ENCODE data around the gene GUCA2B. TPM values are rescaled to one million over a fixed set of nuclear protein-coding genes. Genes with fewer than 3 reads are reported as not detected.
A peak's percentile ranks its signal among the peaks of the same experiment; 100 is the strongest.

The GUCA2B gene
- total RNA-seq, 2 experiments from 2014 or later: not detected

- intact Hi-C loops (cut with DNase I, micrococcal nuclease): no loop called here
- no peak overlapping the region for H3K27ac Mint-ChIP-seq
- no peak for ATAC-seq (ENCODE audit: poor library complexity)
- TF ChIP-seq CTCF (IDR thresholded peaks at IDR 0.05): no peak
- POLR2A ChIA-PET: no interaction called here
- H3K9me3 Mint-ChIP-seq: no peaks in the 10 kb centered on the region
- H3K36me3 Mint-ChIP-seq (ENCODE audit: low read depth): peaks cover 83% of the 10 kb centered on the region
- Histone ChIP-seq H3K36me3 (ENCODE audit: insufficient read depth, low read length) (peaks cover 54% of the 10 kb centered on the region), H3K4me3 (ENCODE audit: low read length) (no peak overlapping the region), H3K27me3 (ENCODE audit: control insufficient read depth in 1 of 2, insufficient read depth in 2 of 2, low read length in 2 of 2) (no peaks in the 10 kb centered on the region), H3K4me1 (ENCODE audit: insufficient read depth, low read length) (no peaks in the 10 kb centered on the region), H3K27ac (ENCODE audit: low read depth in 1 of 2, low read length in 2 of 2) (no peak overlapping the region), H3K9me3 (ENCODE audit: control insufficient read depth in 1 of 2, insufficient read depth in 1 of 2, low read length in 2 of 2) (no peaks in the 10 kb centered on the region)
- CTCF ChIA-PET: interaction anchor here (1.1 kb wide), 1 partner anchor 30 kb away, joined by 3 read pairs; no protein-coding TSS in a partner anchor
- no peak for DNase-seq
- H3K27me3 Mint-ChIP-seq: no peaks in the 10 kb centered on the region
- no peak overlapping the region for H3K4me3 Mint-ChIP-seq
- H3K4me1 Mint-ChIP-seq (ENCODE audit: low read depth): no peaks in the 10 kb centered on the region
These were observed 42.6 kb downstream of the GUCA2B start for GRCh38 chr1:42195841-42196240.

GRCh38 chr1:42198251-42198650, 45.0 kb downstream of the GUCA2B start:
- H3K9me3 Mint-ChIP-seq: peaks cover 5% of the 10 kb centered on the region
- no peak for ATAC-seq (ENCODE audit: poor library complexity)
- ChIA-PET POLR2A (no interaction called here), CTCF (no interaction called here)
- Histone ChIP-seq H3K9me3 (ENCODE audit: control insufficient read depth in 1 of 2, insufficient read depth in 1 of 2, low read length in 2 of 2) (peaks cover 0 to 13% of the 10 kb centered on the region in 2 experiments), H3K4me1 (ENCODE audit: insufficient read depth, low read length) (no peaks in the 10 kb centered on the region), H3K27me3 (ENCODE audit: control insufficient read depth in 1 of 2, insufficient read depth in 2 of 2, low read length in 2 of 2) (no peaks in the 10 kb centered on the region), H3K36me3 (ENCODE audit: insufficient read depth, low read length) (peaks cover 45% of the 10 kb centered on the region), H3K4me3 (ENCODE audit: low read length) (no peak overlapping the region), H3K27ac (ENCODE audit: low read depth in 1 of 2, low read length in 2 of 2) (no peak overlapping the region)
- no peaks in the 10 kb centered on the region for H3K27me3 Mint-ChIP-seq
- DNase-seq: no peak
- H3K4me3 Mint-ChIP-seq: no peak overlapping the region
- no peaks in the 10 kb centered on the region for H3K4me1 Mint-ChIP-seq (ENCODE audit: low read depth)
- intact Hi-C loops (cut with DNase I, micrococcal nuclease): no loop called here
- H3K27ac Mint-ChIP-seq: peak overlapping the region; percentile 10
- peaks cover 92% of the 10 kb centered on the region for H3K36me3 Mint-ChIP-seq (ENCODE audit: low read depth)
- no peak for TF ChIP-seq CTCF (IDR thresholded peaks at IDR 0.05)

- Mint-ChIP-seq H3K36me3 (ENCODE audit: low read depth) (peaks cover 93% of the 10 kb centered on the region), H3K9me3 (peaks cover 5% of the 10 kb centered on the region), H3K27ac (no peak overlapping the region), H3K27me3 (no peaks in the 10 kb centered on the region), H3K4me1 (ENCODE audit: low read depth) (no peaks in the 10 kb centered on the region), H3K4me3 (no peak overlapping the region)
- no peaks in the 10 kb centered on the region for H3K4me1 ChIP-seq (ENCODE audit: insufficient read depth, low read length)
- H3K4me3 ChIP-seq (ENCODE audit: low read length): no peak overlapping the region
- intact Hi-C loops (cut with DNase I, micrococcal nuclease): no loop called here
- no peaks in the 10 kb centered on the region for H3K27me3 ChIP-seq (ENCODE audit: control insufficient read depth in 1 of 2, insufficient read depth in 2 of 2, low read length in 2 of 2)
- ChIA-PET CTCF (interaction anchor here (0.6 to 1.9 kb wide), 2 partner anchors 29 to 285 kb away, joined by 3 to 7 read pairs; no protein-coding TSS in a partner anchor), POLR2A (no interaction called here)
- no peak overlapping the region for H3K27ac ChIP-seq (ENCODE audit: low read depth in 1 of 2, low read length in 2 of 2)
- peaks cover 0 to 15% of the 10 kb centered on the region in 2 experiments for H3K9me3 ChIP-seq (ENCODE audit: control insufficient read depth in 1 of 2, insufficient read depth in 1 of 2, low read length in 2 of 2)
- peaks cover 39% of the 10 kb centered on the region for H3K36me3 ChIP-seq (ENCODE audit: insufficient read depth, low read length)
- TF ChIP-seq CTCF (IDR thresholded peaks at IDR 0.05): no peak
- DNase-seq (no peak), ATAC-seq (ENCODE audit: poor library complexity) (no peak)
These were observed 48.8 kb downstream of the GUCA2B start for GRCh38 chr1:42201986-42202385.

Other genes with a start within 250 kb of the GUCA2B start
- 1 to 10 TPM; 5.1 to 5.4 TPM for gene HIVEP3, start 234.5 kb upstream of the GUCA2B start, total RNA-seq
- gene GUCA2A, start 11.3 kb downstream of the GUCA2B start, total RNA-seq: not detected
- gene FOXJ3, start 181.8 kb downstream of the GUCA2B start, total RNA-seq: 10 to 100 TPM; 73.1 to 74.9 TPM
- under 1 TPM in 1 of 2 experiments, not detected in 1; 0.11 TPM for gene RIMKLA, start 227.4 kb downstream of the GUCA2B start, total RNA-seq

Data from CD4-positive, alpha-beta T cell (primary cell).